Natural killer cell (primary cell): ENCODE results near the gene XK. TPM values are rescaled to one million over a fixed set of nuclear protein-coding genes. Genes with fewer than 3 reads are reported as not detected.

ENCODE experiments used
- ATAC-seq, 3 donors: fragments of 150-1000 bp in 2 of 3; fragments of 200-7000 bp in 1 of 3; cut with Tn5 transposase; 1 replicate in 1 of 3; 2 replicates in 2 of 3; pipeline ENCODE4 v1.10.0; 2021; ENCODE audit warnings: mild to moderate bottlenecking in 2 of 3, moderate library complexity in 2 of 3
- DNase-seq, 2 donors: peaks; one replicate each; pipeline versions ENCODE4 v3.0.0 to v3.0.0-alpha.2; 2013 to 2021; ENCODE audit warnings: mixed read lengths in 1 of 2
- H3K27ac ChIP-seq: one replicate; pipeline ENCODE4 v1.5.1; 2013; ENCODE audit warnings: mild to moderate bottlenecking, low read length
- H3K27me3 ChIP-seq: one replicate; pipeline ENCODE4 v1.6.1; 2013; ENCODE audit warnings: low read length; ENCODE audit not compliant: control insufficient read depth, insufficient read depth
- H3K36me3 ChIP-seq: one replicate; pipeline ENCODE4 v1.6.1; 2013; ENCODE audit warnings: low read length; ENCODE audit not compliant: control insufficient read depth, insufficient read depth
- H3K4me1 ChIP-seq: one replicate; pipeline ENCODE4 v1.6.1; 2013; ENCODE audit warnings: low read length; ENCODE audit not compliant: control insufficient read depth, insufficient read depth
- H3K4me3 ChIP-seq: one replicate; pipeline ENCODE4 v1.5.1; 2013; ENCODE audit warnings: low read length
- H3K9me3 ChIP-seq: one replicate; pipeline ENCODE4 v1.6.1; 2013; ENCODE audit warnings: low read length; ENCODE audit not compliant: control insufficient read depth, insufficient read depth
- H3K27ac Mint-ChIP-seq, 2 donors: one replicate each; pipeline ENCODE4 v1.8.0; 2022; ENCODE audit warnings: mild to moderate bottlenecking in 2 of 2, mixed read lengths in 2 of 2, moderate library complexity in 1 of 2
- H3K27me3 Mint-ChIP-seq, 2 donors: one replicate each; pipeline ENCODE4 v1.8.0; 2022; ENCODE audit warnings: low read depth in 2 of 2, mixed read lengths in 2 of 2
- H3K36me3 Mint-ChIP-seq: one replicate; pipeline ENCODE4 v1.8.0; 2022; ENCODE audit warnings: mixed read lengths
- H3K4me1 Mint-ChIP-seq, 2 donors: one replicate each; pipeline ENCODE4 v1.8.0; 2022; ENCODE audit warnings: mixed read lengths in 2 of 2
- H3K4me3 Mint-ChIP-seq: one replicate; pipeline ENCODE4 v1.8.0; 2022; ENCODE audit warnings: mild to moderate bottlenecking, moderate library complexity, mixed read lengths
- H3K9me3 Mint-ChIP-seq, 2 donors: one replicate each; pipeline ENCODE4 v1.8.0; 2022; ENCODE audit warnings: mixed read lengths in 2 of 2
- CTCF ChIP-seq: fragments of 200-600 bp; IDR thresholded peaks from one replicate; pipeline ENCODE4 v1.8.0; 2022; ENCODE audit warnings: antibody characterized with exemption
- WGBS: methylation state at CpG from one replicate; pipeline ENCODE4 v1.1.7; 2013; ENCODE audit warnings: missing lambda C conversion rate; ENCODE audit not compliant: insufficient coverage; 5-methylcytosine and 5-hydroxymethylcytosine counted together
- intact Hi-C: fragments of 100-400 bp; cut with micrococcal nuclease; formaldehyde crosslinking; loops from one replicate; pipeline ENCODE4 v1.14.2; 2022
- total RNA-seq, 4 donors: library from RNA; stranded (reverse); fragments of 120-200 nt in 1 of 4; gene quantifications; one replicate each; pipeline versions ENCODE4 v1.2.3 to v1.2.4, GENCODE V29; 2013 to 2022

The XK gene
- total RNA-seq, 3 donors from 2014 or later (not counting 1 experiment from before 2014, with no cell fraction given) = 0.29 to 1.3 (median 0.56) TPM

- DNase-seq (peak; percentile 18 to 28), ATAC-seq (peak; percentile 75 to 76 (median 76))
- Mint-ChIP-seq H3K27ac (peak overlapping the region; percentile 61 to 82), H3K9me3 (no peaks in the 10 kb centered on the region), H3K27me3 (peaks cover 0 to 5% of the 10 kb centered on the region in 2 donors), H3K36me3 (no peaks in the 10 kb centered on the region), H3K4me3 (peak overlapping the region; percentile 14), H3K4me1 (peaks cover 20 to 21% of the 10 kb centered on the region in 2 donors)
- H3K36me3 ChIP-seq = no peaks in the 10 kb centered on the region
- WGBS = 4% methylated on average over 6 of the region's 7 CpGs
- no peaks in the 10 kb centered on the region for H3K9me3 ChIP-seq
- peaks cover 16% of the 10 kb centered on the region for H3K4me1 ChIP-seq
- peak overlapping the region; percentile 34 for H3K27ac ChIP-seq
- TF ChIP-seq CTCF = no peak
- no peaks in the 10 kb centered on the region for H3K27me3 ChIP-seq
- intact Hi-C loops = no loop called here
- H3K4me3 ChIP-seq = no peak overlapping the region
Observed at GRCh38 chrX:37746218-37746941, 60.8 kb downstream of the XK start.

GRCh38 chrX:37746951-37747350 is 61.4 kb downstream of the XK start:
- Histone ChIP-seq H3K36me3 (no peaks in the 10 kb centered on the region), H3K27ac (peak overlapping the region; percentile 34), H3K9me3 (no peaks in the 10 kb centered on the region), H3K4me1 (peaks cover 16% of the 10 kb centered on the region), H3K27me3 (no peaks in the 10 kb centered on the region), H3K4me3 (no peak overlapping the region)
- no peak for TF ChIP-seq CTCF
- DNase-seq (no peak), ATAC-seq (no peak)
- no peaks in the 10 kb centered on the region for H3K9me3 Mint-ChIP-seq
- H3K4me3 Mint-ChIP-seq = no peak overlapping the region
- H3K27me3 Mint-ChIP-seq = peaks cover 0 to 1% of the 10 kb centered on the region in 2 donors
- WGBS = 17% methylated on average over 1 of the region's 1 CpG
- intact Hi-C loops = no loop called here
- peak overlapping the region in 1 of 2 donors; percentile 82 for H3K27ac Mint-ChIP-seq
- H3K4me1 Mint-ChIP-seq = peaks cover 24% of the 10 kb centered on the region in 2 donors
- no peaks in the 10 kb centered on the region for H3K36me3 Mint-ChIP-seq

- WGBS = 89% methylated on average over 1 of the region's 2 CpGs
- Histone ChIP-seq H3K9me3 (no peaks in the 10 kb centered on the region), H3K36me3 (no peaks in the 10 kb centered on the region), H3K4me1 (peaks cover 32% of the 10 kb centered on the region), H3K27ac (no peak overlapping the region), H3K4me3 (no peak overlapping the region), H3K27me3 (no peaks in the 10 kb centered on the region)
- peaks cover 0 to 2% of the 10 kb centered on the region in 2 donors for H3K9me3 Mint-ChIP-seq
- no peak for TF ChIP-seq CTCF
- no peak overlapping the region for H3K4me3 Mint-ChIP-seq
- no peaks in the 10 kb centered on the region for H3K27me3 Mint-ChIP-seq
- H3K4me1 Mint-ChIP-seq = peaks cover 6 to 9% of the 10 kb centered on the region in 2 donors
- ATAC-seq (no peak), DNase-seq (no peak)
- no peak overlapping the region for H3K27ac Mint-ChIP-seq
- intact Hi-C loops = no loop called here
- H3K36me3 Mint-ChIP-seq = no peaks in the 10 kb centered on the region
Observed at GRCh38 chrX:37752281-37752680, 66.7 kb downstream of the XK start.

GRCh38 chrX:37752936-37753335 is 67.3 kb downstream of the XK start:
- ATAC-seq (peak; percentile 24 to 62 (median 29)), DNase-seq (no peak)
- Mint-ChIP-seq H3K4me3 (peak overlapping the region; percentile 57), H3K36me3 (no peaks in the 10 kb centered on the region), H3K9me3 (peaks cover 0 to 2% of the 10 kb centered on the region in 2 donors), H3K4me1 (peaks cover 6 to 16% of the 10 kb centered on the region in 2 donors), H3K27me3 (no peaks in the 10 kb centered on the region), H3K27ac (no peak overlapping the region)
- H3K36me3 ChIP-seq = no peaks in the 10 kb centered on the region
- peaks cover 32% of the 10 kb centered on the region for H3K4me1 ChIP-seq
- peak overlapping the region; percentile 30 for H3K27ac ChIP-seq
- TF ChIP-seq CTCF = no peak
- H3K4me3 ChIP-seq = no peak overlapping the region
- no peaks in the 10 kb centered on the region for H3K27me3 ChIP-seq
- H3K9me3 ChIP-seq = no peaks in the 10 kb centered on the region
- intact Hi-C loops = no loop called here
